ENCODE measurements around the gene TLE1.
"Not testable (repeated sequence)": the region's sequence is repeated elsewhere in the genome, so short reads cannot be mapped to it uniquely, and the experiment has no call there.

Gene TLE1

GRCh38 chr9:81621785-81622259, 67.5 kb downstream of the TLE1 start:
- no peak for DNase-seq (ENCODE audit: low read depth in 2 of 2)

DNA sequence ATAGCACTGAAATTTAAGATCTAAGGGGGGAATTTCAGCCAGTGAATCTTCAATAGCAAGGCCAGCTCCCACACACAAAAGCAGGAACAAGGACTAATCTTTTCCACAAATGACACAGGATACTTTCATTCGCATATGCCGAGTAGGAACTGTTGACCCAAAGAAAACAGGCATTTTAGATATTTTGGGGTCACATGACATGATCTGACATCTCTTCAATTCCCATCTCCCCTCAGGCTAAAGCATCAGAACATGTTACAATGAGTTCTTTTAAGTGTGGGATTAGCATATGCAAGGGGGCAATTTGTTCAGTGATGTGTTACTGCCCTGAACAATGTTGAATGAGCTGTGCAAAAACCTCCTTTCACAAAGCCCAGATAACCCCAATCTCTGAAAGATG, 68.2 kb downstream of the TLE1 start:
- DNase-seq (ENCODE audit: low read depth in 2 of 2) = no peak

- no peak for DNase-seq (ENCODE audit: low read depth in 2 of 2)
Measured at GRCh38 chr9:81620002-81620390, 69.4 kb downstream of the TLE1 start.

GRCh38 chr9:81619353-81620001, 69.9 kb downstream of the TLE1 start:
- no peak for DNase-seq (ENCODE audit: low read depth in 2 of 2)

GRCh38 chr9:81618923-81619322, 70.4 kb downstream of the TLE1 start:
- no peak for DNase-seq (ENCODE audit: low read depth in 2 of 2)

GRCh38 chr9:81616141-81616540, 73.2 kb downstream of the TLE1 start:
- DNase-seq (ENCODE audit: low read depth in 2 of 2) = no peak

DNA sequence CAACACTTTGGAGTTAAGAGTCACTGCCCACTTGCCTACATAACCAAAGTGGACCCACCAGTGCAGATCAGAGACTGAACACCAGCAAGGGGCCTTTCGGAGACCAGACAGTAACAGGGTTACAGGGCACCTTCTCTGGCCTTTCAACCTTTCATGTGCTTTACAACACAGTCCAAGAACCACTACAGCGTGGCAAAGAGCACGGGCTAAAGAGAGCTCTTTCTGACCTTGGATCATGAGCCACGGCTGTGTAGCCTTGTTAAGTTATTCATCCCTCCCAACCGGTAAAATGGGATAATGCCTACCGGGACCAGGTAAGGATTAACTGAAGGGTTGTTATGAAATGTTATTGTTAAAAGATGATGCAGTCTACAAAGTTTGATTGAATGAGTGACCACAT, 75.0 kb downstream of the TLE1 start:
- no peak for DNase-seq (ENCODE audit: low read depth in 2 of 2)

GRCh38 chr9:81613002-81613812, 76.1 kb downstream of the TLE1 start:
- no peak for DNase-seq (ENCODE audit: low read depth in 2 of 2)

DNA sequence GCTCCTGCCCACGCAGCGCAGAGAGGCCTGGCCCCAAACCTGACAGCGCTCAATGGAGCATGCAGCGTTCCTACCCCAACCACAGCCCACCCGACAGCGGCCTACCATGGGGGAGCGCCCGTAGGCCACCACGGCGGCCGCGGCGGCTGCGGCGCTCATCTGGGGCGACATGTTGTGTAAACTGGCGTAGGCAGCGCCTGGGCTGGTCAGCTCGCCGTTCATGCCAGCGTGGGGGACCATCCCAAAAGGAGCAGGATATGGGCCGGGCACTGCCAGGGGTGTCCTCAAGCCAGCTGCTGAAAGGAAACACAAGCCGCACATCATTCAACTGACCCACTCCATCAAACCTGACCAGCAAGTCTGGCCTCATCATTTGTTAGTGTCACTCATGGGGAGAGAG, 77.7 kb downstream of the TLE1 start:
- no peak for DNase-seq (ENCODE audit: low read depth in 2 of 2)

GRCh38 chr9:81610740-81611107, 78.6 kb downstream of the TLE1 start:
- DNase-seq (ENCODE audit: low read depth in 2 of 2) = no peak

DNA sequence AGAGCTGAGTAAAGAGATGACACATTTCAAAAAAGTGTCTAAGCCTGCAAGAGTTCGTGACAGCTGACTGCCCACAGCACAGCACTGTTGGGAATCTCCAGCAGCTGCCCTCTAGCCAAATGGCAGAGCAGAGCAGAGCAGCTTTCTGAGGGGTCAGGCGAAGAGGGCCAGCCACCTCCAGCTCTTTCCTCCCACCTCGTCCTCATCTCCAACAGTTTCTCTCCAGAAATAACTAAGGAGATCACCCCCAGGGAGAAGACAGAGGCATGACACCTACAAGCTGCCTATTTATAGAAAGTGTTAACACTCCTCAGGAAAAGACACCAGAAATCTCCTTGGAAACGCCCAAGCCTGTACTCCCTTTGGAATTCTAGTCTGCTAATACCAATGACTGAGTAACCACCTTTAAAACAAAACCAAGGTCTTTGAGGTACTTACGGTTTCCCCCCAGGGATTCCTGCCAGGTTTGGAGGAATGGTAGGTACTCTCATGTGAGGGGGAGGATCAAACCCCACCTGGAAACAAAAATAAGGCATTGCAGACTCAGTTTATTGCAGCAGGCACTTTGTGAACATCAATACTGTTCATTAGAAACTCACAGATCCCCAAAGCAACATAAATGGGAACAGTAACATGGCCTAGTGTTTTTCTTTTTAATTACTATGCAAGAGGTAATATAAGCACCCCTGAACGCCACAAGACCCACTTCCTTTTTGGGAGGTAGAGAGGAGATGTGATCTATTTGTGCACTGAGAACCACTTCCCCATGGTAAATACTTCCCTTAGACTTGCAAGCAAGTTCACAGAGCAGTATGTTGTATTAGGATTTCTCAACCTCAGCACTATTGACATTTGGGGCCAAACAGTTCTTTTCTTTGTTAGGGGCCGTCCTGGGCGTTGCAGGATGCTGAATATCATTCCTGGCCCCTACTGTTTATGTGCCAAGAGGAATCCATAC, 79.3 kb downstream of the TLE1 start:
- DNase-seq (ENCODE audit: low read depth in 2 of 2) = no peak

- DNase-seq (ENCODE audit: low read depth in 2 of 2) = no peak
Measured at GRCh38 chr9:81608289-81608657, 81.1 kb downstream of the TLE1 start.

GRCh38 chr9:81607593-81608288, 81.6 kb downstream of the TLE1 start:
- no peak for DNase-seq (ENCODE audit: low read depth in 2 of 2)

DNA sequence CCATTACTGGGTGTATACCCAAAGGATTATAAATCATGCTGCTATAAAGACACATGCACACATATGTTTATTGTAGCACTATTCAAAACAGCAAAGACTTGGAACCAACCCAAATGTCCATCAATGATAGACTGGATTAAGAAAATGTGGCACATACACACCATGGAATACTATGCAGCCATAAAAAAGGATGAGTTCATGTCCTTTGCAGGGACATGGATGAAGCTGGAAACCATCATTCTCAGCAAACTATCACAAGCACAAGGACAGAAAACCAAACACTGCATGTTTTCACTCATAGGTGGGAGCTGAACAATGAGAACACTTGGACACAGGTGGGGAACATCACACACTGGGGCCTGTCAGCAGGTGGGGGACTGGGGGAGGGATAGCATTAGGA, 83.1 kb downstream of the TLE1 start:
- DNase-seq (ENCODE audit: low read depth in 2 of 2) = not testable (repeated sequence)

- no peak for DNase-seq (ENCODE audit: low read depth in 2 of 2)
Measured at GRCh38 chr9:81605170-81605670, 84.1 kb downstream of the TLE1 start.

GRCh38 chr9:81604306-81605169, 84.8 kb downstream of the TLE1 start:
- DNase-seq (ENCODE audit: low read depth in 2 of 2) = no peak

- no peak for DNase-seq (ENCODE audit: low read depth in 2 of 2)
Measured at GRCh38 chr9:81602887-81603680, 86.3 kb downstream of the TLE1 start.

- no peak for DNase-seq (ENCODE audit: low read depth in 2 of 2)
Measured at GRCh38 chr9:81601639-81602623, 87.4 kb downstream of the TLE1 start.

Data from stimulated activated CD8-positive, alpha-beta memory T cell treated with anti-CD3 and anti-CD28 coated beads, Interleukin-2, amount 100 ng/mL, for 48 hours (primary cell).